T-helper 17 cell (primary cell): Measurements from ENCODE around the gene YTHDF1. TPM values are rescaled to one million over a fixed set of nuclear protein-coding genes. Genes with fewer than 3 reads are reported as not detected.

ENCODE experiments used
- ATAC-seq: fragments of 150-1000 bp; cut with Tn5 transposase; 2 replicates; pipeline ENCODE4 v1.10.0; 2021; ENCODE audit warnings: mild to moderate bottlenecking, moderate library complexity
- DNase-seq, 3 donors: peaks; one replicate each; pipeline versions ENCODE4 v3.0.0 to v3.0.0-alpha.2; 2020 to 2021
- H3K9me3 ChIP-seq: one replicate; pipeline ENCODE4 v1.7.0; 2013; ENCODE audit warnings: low read length, mild to moderate bottlenecking; ENCODE audit not compliant: control insufficient read depth, poor library complexity, severe bottlenecking
- H3K27ac Mint-ChIP-seq: one replicate; pipeline ENCODE4 v1.8.0; 2022; ENCODE audit warnings: mild to moderate bottlenecking, moderate library complexity, mixed read lengths
- H3K27me3 Mint-ChIP-seq: one replicate; pipeline ENCODE4 v1.8.0; 2022; ENCODE audit warnings: mixed read lengths
- H3K36me3 Mint-ChIP-seq: one replicate; pipeline ENCODE4 v1.8.0; 2022; ENCODE audit warnings: low read depth, mixed read lengths
- H3K4me1 Mint-ChIP-seq: one replicate; pipeline ENCODE4 v1.8.0; 2022; ENCODE audit warnings: mild to moderate bottlenecking, mixed read lengths
- H3K4me3 Mint-ChIP-seq: one replicate; pipeline ENCODE4 v1.8.0; 2022; ENCODE audit warnings: mild to moderate bottlenecking, moderate library complexity, mixed read lengths
- total RNA-seq, 4 donors: library from RNA in 2 of 4; stranded (reverse) in 2 of 4; gene quantifications; one replicate each; pipeline ENCODE4 v1.2.3 and lab custom pipeline; 2022 to 2026

YTHDF1 gene
- total RNA-seq, 2 donors from 2014 or later, result 30.0 to 41.4 TPM

DNA sequence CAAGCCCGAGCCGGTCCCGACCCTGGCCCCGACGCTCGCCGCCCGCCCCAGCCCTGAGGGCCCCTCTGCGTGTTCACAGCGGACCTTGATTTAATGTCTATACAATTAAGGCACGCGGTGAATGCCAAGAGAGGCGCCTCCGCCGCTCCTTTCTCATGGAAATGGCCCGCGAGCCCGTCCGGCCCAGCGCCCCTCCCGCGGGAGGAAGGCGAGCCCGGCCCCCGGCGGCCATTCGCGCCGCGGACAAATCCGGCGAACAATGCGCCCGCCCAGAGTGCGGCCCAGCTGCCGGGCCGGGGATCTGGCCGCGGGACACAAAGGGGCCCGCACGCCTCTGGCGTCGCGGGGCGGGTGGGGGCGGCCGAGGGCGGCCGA is 37.5 kb downstream of the YTHDF1 start:
- no peak for DNase-seq
- H3K4me3 Mint-ChIP-seq, result no peak overlapping the region
- peaks cover 3% of the 10 kb centered on the region for H3K36me3 Mint-ChIP-seq
- H3K27ac Mint-ChIP-seq, result no peak overlapping the region
- no peak for ATAC-seq
- peaks cover 10% of the 10 kb centered on the region for H3K4me1 Mint-ChIP-seq
- no peaks in the 10 kb centered on the region for H3K9me3 ChIP-seq
- peaks cover 42% of the 10 kb centered on the region for H3K27me3 Mint-ChIP-seq

- peak overlapping the region; percentile 81 for H3K4me3 Mint-ChIP-seq
- no peak for ATAC-seq
- peaks cover 37% of the 10 kb centered on the region for H3K27me3 Mint-ChIP-seq
- no peaks in the 10 kb centered on the region for H3K9me3 ChIP-seq
- H3K36me3 Mint-ChIP-seq, result peaks cover 3% of the 10 kb centered on the region
- H3K4me1 Mint-ChIP-seq, result peaks cover 10% of the 10 kb centered on the region
- no peak overlapping the region for H3K27ac Mint-ChIP-seq
- DNase-seq, result no peak
These were observed 38.0 kb downstream of the YTHDF1 start for GRCh38 chr20:63177785-63178445.

DNA sequence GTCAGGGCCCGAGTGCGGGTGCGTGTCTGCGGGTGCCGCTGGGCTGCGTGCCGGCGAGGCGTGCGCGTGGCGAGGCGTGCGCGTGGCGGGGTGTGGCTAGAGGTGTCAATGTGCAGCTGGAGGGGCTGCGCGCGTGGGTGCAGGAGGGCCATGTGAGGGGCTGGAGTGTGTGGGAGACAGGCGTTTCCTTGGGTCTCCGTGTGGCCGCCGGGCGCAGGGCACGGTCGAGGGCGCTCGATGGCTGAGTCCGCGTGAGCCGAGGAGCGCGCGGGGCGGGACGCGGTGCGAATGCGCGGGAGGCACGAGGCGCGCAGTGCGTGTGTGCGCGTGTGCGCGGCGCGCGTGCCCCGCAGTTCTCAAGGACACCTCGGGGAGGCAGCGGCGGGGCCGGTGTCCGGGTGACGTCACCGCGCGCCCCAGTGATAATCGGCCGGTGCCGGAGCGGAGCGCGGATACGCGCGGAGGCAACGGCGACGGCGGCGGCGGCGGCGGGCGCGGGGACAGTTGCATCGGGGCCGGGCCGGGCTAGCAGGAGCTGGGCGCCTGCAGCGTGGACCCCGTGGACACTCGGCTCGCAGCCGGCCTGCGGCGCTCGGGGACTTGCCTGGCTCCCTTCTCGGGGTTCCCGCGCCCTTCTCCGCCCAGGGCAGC is 38.7 kb downstream of the YTHDF1 start:
- Mint-ChIP-seq H3K27me3 (peaks cover 37% of the 10 kb centered on the region), H3K4me1 (peaks cover 10% of the 10 kb centered on the region), H3K36me3 (peaks cover 3% of the 10 kb centered on the region), H3K4me3 (peak overlapping the region; percentile 82), H3K27ac (no peak overlapping the region)
- ATAC-seq (no peak), DNase-seq (no peak)
- H3K9me3 ChIP-seq, result no peaks in the 10 kb centered on the region

DNA sequence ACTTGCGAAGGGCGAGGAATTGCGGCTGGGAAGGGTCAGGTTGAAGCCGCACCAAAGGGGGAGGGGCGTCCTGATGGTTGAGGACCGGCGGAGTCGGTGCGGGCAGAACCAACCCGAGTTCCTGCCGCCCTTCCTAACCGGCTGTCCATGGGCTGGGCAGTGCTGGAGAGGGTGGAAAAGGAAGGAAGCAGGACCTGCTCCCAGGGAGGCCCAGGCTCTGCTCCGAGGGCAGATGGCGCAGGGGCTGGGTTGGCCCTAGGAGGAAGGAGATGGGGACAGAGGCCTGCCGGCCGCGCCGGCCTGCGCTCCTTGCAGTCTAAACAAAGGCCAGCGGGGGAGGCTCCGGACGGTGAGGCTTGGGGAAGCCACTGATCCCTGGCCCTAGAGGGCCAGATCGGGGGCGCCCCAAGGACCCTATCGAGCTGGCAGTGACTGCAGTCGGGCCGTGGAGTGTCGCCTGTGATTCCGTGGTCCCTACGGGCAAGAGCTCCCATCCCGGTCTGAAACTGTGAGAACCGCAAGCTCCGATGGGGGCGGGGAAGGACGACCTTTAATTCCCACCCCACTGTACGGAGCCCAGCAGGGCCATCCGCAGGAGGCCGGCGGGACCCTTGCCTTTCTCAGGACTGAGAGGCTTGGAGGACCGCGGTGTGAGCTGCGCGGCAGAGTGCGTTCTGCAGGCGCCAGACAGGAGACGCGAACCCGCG is 39.4 kb downstream of the YTHDF1 start:
- ATAC-seq, result no peak
- peaks cover 40% of the 10 kb centered on the region for H3K27me3 Mint-ChIP-seq

GRCh38 chr20:63176034-63176426 is 39.9 kb downstream of the YTHDF1 start:
- peaks cover 10% of the 10 kb centered on the region for H3K36me3 Mint-ChIP-seq
- H3K4me1 Mint-ChIP-seq, result peaks cover 14% of the 10 kb centered on the region
- ATAC-seq (no peak), DNase-seq (no peak)
- H3K27me3 Mint-ChIP-seq, result peaks cover 41% of the 10 kb centered on the region
- no peaks in the 10 kb centered on the region for H3K9me3 ChIP-seq
- peak overlapping the region; percentile 82 for H3K4me3 Mint-ChIP-seq
- no peak overlapping the region for H3K27ac Mint-ChIP-seq

More for the DNA sequence above, 39.4 kb downstream of the YTHDF1 start:
- Mint-ChIP-seq H3K27ac (no peak overlapping the region), H3K36me3 (peaks cover 9% of the 10 kb centered on the region), H3K4me1 (peaks cover 14% of the 10 kb centered on the region), H3K4me3 (peak overlapping the region; percentile 82)
- no peak for DNase-seq
- H3K9me3 ChIP-seq, result no peaks in the 10 kb centered on the region

DNA sequence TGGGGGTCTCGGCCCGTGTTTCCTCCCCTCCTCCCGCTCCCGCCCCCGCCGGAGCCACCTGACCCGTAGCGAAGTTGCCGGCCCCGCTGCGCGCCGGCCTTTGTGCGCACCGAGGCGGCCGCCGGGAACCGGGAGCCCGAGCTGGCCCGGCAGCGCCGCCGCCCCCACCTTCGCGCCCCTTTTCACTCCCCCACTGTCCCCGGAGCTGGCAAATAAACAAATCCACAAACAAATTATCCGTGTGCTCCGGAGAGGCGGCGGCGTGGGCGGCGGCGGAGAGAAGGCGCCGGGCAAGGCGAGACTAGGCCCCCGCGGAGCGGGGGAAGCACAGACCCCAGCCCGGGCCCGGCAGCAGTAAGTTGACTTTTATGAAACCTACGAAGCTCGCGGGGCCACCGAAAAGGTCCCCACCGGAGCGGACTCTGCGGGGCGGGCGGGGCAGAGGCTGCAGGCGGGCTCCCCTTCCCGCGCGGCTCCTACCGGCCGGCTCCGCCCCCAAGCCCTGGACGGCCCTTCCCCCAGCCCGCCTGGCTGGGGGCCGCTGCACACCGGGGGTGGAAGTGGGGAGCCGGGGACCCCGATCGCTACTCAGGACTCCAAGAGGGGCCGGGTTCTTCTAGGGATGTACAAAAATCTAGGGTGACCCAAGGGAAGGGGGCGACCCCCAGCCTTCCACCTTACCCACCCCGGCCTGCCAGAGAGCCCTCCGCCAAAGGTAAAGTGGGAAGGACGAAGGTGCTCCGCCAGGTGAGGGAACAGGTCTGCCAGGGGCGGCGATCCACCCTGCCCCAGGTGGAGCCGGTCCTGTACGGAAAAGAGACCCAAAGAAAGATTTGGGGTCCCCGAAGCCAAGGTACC is 40.7 kb downstream of the YTHDF1 start:
- Mint-ChIP-seq H3K27ac (no peak overlapping the region), H3K27me3 (peaks cover 39% of the 10 kb centered on the region), H3K36me3 (peaks cover 7% of the 10 kb centered on the region), H3K4me3 (no peak overlapping the region), H3K4me1 (peaks cover 14% of the 10 kb centered on the region)
- no peak for ATAC-seq
- H3K9me3 ChIP-seq, result no peaks in the 10 kb centered on the region
- no peak for DNase-seq

- Mint-ChIP-seq H3K4me3 (peak overlapping the region; percentile 74), H3K27me3 (peaks cover 42% of the 10 kb centered on the region), H3K4me1 (peaks cover 11% of the 10 kb centered on the region), H3K27ac (no peak overlapping the region), H3K36me3 (peaks cover 7% of the 10 kb centered on the region)
- no peak for ATAC-seq
- no peaks in the 10 kb centered on the region for H3K9me3 ChIP-seq
- no peak for DNase-seq
These were observed 41.5 kb downstream of the YTHDF1 start for GRCh38 chr20:63174309-63175037.

GRCh38 chr20:63173552-63174191 is 42.3 kb downstream of the YTHDF1 start:
- Mint-ChIP-seq H3K36me3 (peaks cover 7% of the 10 kb centered on the region), H3K4me3 (no peak overlapping the region), H3K4me1 (peaks cover 9% of the 10 kb centered on the region), H3K27me3 (peaks cover 40% of the 10 kb centered on the region), H3K27ac (no peak overlapping the region)
- DNase-seq (no peak), ATAC-seq (no peak)
- no peaks in the 10 kb centered on the region for H3K9me3 ChIP-seq

- peaks cover 7% of the 10 kb centered on the region for H3K4me1 Mint-ChIP-seq
- no peak overlapping the region for H3K27ac Mint-ChIP-seq
- H3K4me3 Mint-ChIP-seq, result no peak overlapping the region
- H3K27me3 Mint-ChIP-seq, result peaks cover 40% of the 10 kb centered on the region
- ATAC-seq (no peak), DNase-seq (no peak)
- no peaks in the 10 kb centered on the region for H3K9me3 ChIP-seq
- peaks cover 7% of the 10 kb centered on the region for H3K36me3 Mint-ChIP-seq
These were observed 43.2 kb downstream of the YTHDF1 start for GRCh38 chr20:63172726-63173125.

- ATAC-seq (no peak), DNase-seq (no peak)
- Mint-ChIP-seq H3K27ac (no peak overlapping the region), H3K36me3 (peaks cover 7% of the 10 kb centered on the region), H3K4me3 (peak overlapping the region; percentile 3), H3K4me1 (peaks cover 7% of the 10 kb centered on the region), H3K27me3 (peaks cover 38% of the 10 kb centered on the region)
- no peaks in the 10 kb centered on the region for H3K9me3 ChIP-seq
These were observed 43.9 kb downstream of the YTHDF1 start for GRCh38 chr20:63171991-63172390.

GRCh38 chr20:63169681-63170080 is 46.2 kb downstream of the YTHDF1 start:
- Mint-ChIP-seq H3K27ac (no peak overlapping the region), H3K27me3 (peaks cover 26% of the 10 kb centered on the region), H3K4me3 (peak overlapping the region; percentile 50), H3K4me1 (peaks cover 7% of the 10 kb centered on the region), H3K36me3 (peaks cover 7% of the 10 kb centered on the region)
- no peak for ATAC-seq
- DNase-seq, result no peak
- no peaks in the 10 kb centered on the region for H3K9me3 ChIP-seq

GRCh38 chr20:63168861-63169260 is 47.1 kb downstream of the YTHDF1 start:
- H3K36me3 Mint-ChIP-seq, result peaks cover 7% of the 10 kb centered on the region
- H3K9me3 ChIP-seq, result no peaks in the 10 kb centered on the region
- no peak for ATAC-seq
- no peak overlapping the region for H3K27ac Mint-ChIP-seq
- H3K4me3 Mint-ChIP-seq, result no peak overlapping the region
- H3K27me3 Mint-ChIP-seq, result peaks cover 28% of the 10 kb centered on the region
- DNase-seq, result no peak
- peaks cover 7% of the 10 kb centered on the region for H3K4me1 Mint-ChIP-seq
